ENCODE results near the gene THOC1. TPM values are rescaled to one million over a fixed set of nuclear protein-coding genes. Genes with fewer than 3 reads are reported as not detected.

THOC1 gene
- total and polyA plus RNA-seq, 2 donors (not counting 3 experiments of a cell fraction or from before 2014, with no cell fraction given) = 12.0 to 50.5 TPM

GRCh38 chr18:297936-298335 is 30.1 kb upstream of the THOC1 start:
- FAIRE-seq (no peak), DNase-seq (ENCODE audit: low read depth, low spot score) (no peak)
- Histone ChIP-seq H3K9me1 (replicated peaks; ENCODE audit: control insufficient read depth, extremely low read depth, insufficient read depth, low read length) (no peaks in the 10 kb centered on the region), H4K20me1 (replicated peaks; ENCODE audit: control insufficient read depth, extremely low read depth, insufficient read depth, low read length) (no peaks in the 10 kb centered on the region), H2AFZ (ENCODE audit: low read depth, low read length) (no peak overlapping the region), H3K27me3 (ENCODE audit: control insufficient read depth in 2 of 2, insufficient read depth in 2 of 2, low read length in 2 of 2) (no peaks in the 10 kb centered on the region), H3K36me3 (ENCODE audit: control insufficient read depth in 2 of 2, extremely low read depth in 1 of 2, insufficient read depth in 2 of 2, low read length in 2 of 2) (no peaks in the 10 kb centered on the region), H3K4me2 (ENCODE audit: insufficient read depth, low read length) (no peak overlapping the region), H3K9ac (replicated peaks; ENCODE audit: extremely low read depth, insufficient read depth, low read length) (no peak overlapping the region), H3K4me1 (ENCODE audit: control insufficient read depth, extremely low read depth, insufficient read depth, low read length) (peaks cover 17% of the 10 kb centered on the region), H3K4me3 (replicated peaks in 1 of 3; ENCODE audit: insufficient read depth in 1 of 3, low read depth in 1 of 3, low read length in 3 of 3) (no peak overlapping the region), H3K9me3 (replicated peaks; ENCODE audit: control insufficient read depth, insufficient read depth, low read length) (no peaks in the 10 kb centered on the region), H3K27ac (ENCODE audit: insufficient read depth, low read depth, low read length) (no peak overlapping the region), H3K79me2 (ENCODE audit: control insufficient read depth, insufficient read depth, low read length) (no peaks in the 10 kb centered on the region)
- no peak for TF ChIP-seq FOS (IDR thresholded peaks at IDR 0.05; ENCODE audit: borderline replicate concordance, insufficient read depth, low read length)
- TF ChIP-seq MYC (IDR thresholded peaks at IDR 0.05; ENCODE audit: low read depth, low read length) = no peak
- no peak for TF ChIP-seq CTCF (IDR thresholded peaks at IDR 0.05; ENCODE audit: extremely low read depth in 1 of 2, insufficient read depth in 1 of 2, low read depth in 1 of 2, low read length in 2 of 2)
- no peak for TF ChIP-seq POLR2AphosphoS5 (IDR thresholded peaks at IDR 0.05; ENCODE audit: insufficient read depth, low read depth, low read length)
- TF ChIP-seq JUN (IDR thresholded peaks at IDR 0.05; ENCODE audit: borderline replicate concordance, insufficient read depth, insufficient read length, low read depth) = no peak
- TF ChIP-seq POLR2A (IDR thresholded peaks at IDR 0.05; ENCODE audit: low read depth, low read length) = no peak
- ChIA-PET CTCF (interaction anchor here (1.1 kb wide), 2 partner anchors 187 to 329 kb away, joined by 3 read pairs; no protein-coding TSS in a partner anchor), POLR2A (no interaction called here)
- dilution Hi-C loops (cut with MboI; ENCODE audit: extremely low pct_ligation_motif_present, low sequenced_read_pairs) = no loop called here
- BruUV-seq (replicated peaks) = no TSS peak
- intact Hi-C loops (cut with micrococcal nuclease) = no loop called here
